Astrocyte (in vitro differentiated cells and primary cell): ENCODE measurements around the gene TGM1. TPM values are rescaled to one million over a fixed set of nuclear protein-coding genes. Genes with fewer than 3 reads are reported as not detected.

Experiments used
- total RNA-seq: library from RNA; stranded (reverse); gene quantifications from 2 replicates; pipeline ENCODE4 v1.2.1, GENCODE V29; 2021

Gene TGM1
- total RNA-seq, 1 donor from 2014 or later = 3.8 TPM

Other genes with a start within 250 kb of the TGM1 start
- 0.34 and 0.38 TPM in 2 replicates for gene CARMIL3, start 211.2 kb downstream of the TGM1 start, total RNA-seq
- not detected in 2 replicates for gene CPNE6, start 191.6 kb downstream of the TGM1 start, total RNA-seq
- 73.8 and 101 TPM in 2 replicates for gene PCK2, start 168.9 kb downstream of the TGM1 start, total RNA-seq
- gene DCAF11, start 148.4 kb downstream of the TGM1 start, total RNA-seq = 26.9 and 27.1 TPM in 2 replicates
- gene NRL, start 148.2 kb downstream of the TGM1 start, total RNA-seq = 0.48 and 0.70 TPM in 2 replicates
- gene FITM1, start 132.5 kb downstream of the TGM1 start, total RNA-seq = 0.25 TPM in 1 of 2 replicates, not detected in the other
- 116 and 122 TPM in 2 replicates for gene PSME1, start 127.0 kb downstream of the TGM1 start, total RNA-seq
- 16.7 and 18.5 TPM in 2 replicates for gene EMC9, start 121.6 kb downstream of the TGM1 start, total RNA-seq
- gene PSME2, start 116.6 kb downstream of the TGM1 start, total RNA-seq = 173 TPM in 2 replicates
- gene RNF31, start 115.7 kb downstream of the TGM1 start, total RNA-seq = 59.0 and 69.8 TPM in 2 replicates
- gene IRF9, start 101.9 kb downstream of the TGM1 start, total RNA-seq = 76.0 and 89.4 TPM in 2 replicates
- gene REC8, start 91.1 kb downstream of the TGM1 start, total RNA-seq = 33.5 and 46.4 TPM in 2 replicates
- gene IPO4, start 74.4 kb downstream of the TGM1 start, total RNA-seq = 46.1 and 53.3 TPM in 2 replicates
- gene TM9SF1, start 67.7 kb downstream of the TGM1 start, total RNA-seq = 59.3 and 62.9 TPM in 2 replicates
- gene TSSK4, start 57.5 kb downstream of the TGM1 start, total RNA-seq = 0.22 and 0.34 TPM in 2 replicates
- gene CHMP4A, start 49.7 kb downstream of the TGM1 start, total RNA-seq = 26.7 and 32.2 TPM in 2 replicates
- gene MDP1, start 47.1 kb downstream of the TGM1 start, total RNA-seq = 8.9 and 9.9 TPM in 2 replicates
- 233 and 251 TPM in 2 replicates for gene NEDD8, start 30.8 kb downstream of the TGM1 start, total RNA-seq
- gene GMPR2, start 30.2 kb downstream of the TGM1 start, total RNA-seq = 55.5 and 66.5 TPM in 2 replicates
- gene TINF2, start 20.6 kb downstream of the TGM1 start, total RNA-seq = 33.0 and 36.2 TPM in 2 replicates
- gene RABGGTA, start 8.4 kb upstream of the TGM1 start, total RNA-seq = 26.6 and 27.3 TPM in 2 replicates
- gene DHRS1, start 36.6 kb upstream of the TGM1 start, total RNA-seq = 26.5 and 30.3 TPM in 2 replicates
- gene NOP9, start 36.7 kb upstream of the TGM1 start, total RNA-seq = 22.9 and 23.5 TPM in 2 replicates
- gene CIDEB, start 44.8 kb upstream of the TGM1 start, total RNA-seq = not detected in 2 replicates
- gene LTB4R2, start 47.0 kb upstream of the TGM1 start, total RNA-seq = 7.8 and 9.3 TPM in 2 replicates
- 5.5 TPM in 2 replicates for gene LTB4R, start 48.3 kb upstream of the TGM1 start, total RNA-seq
- 0.32 and 0.67 TPM in 2 replicates for gene ADCY4, start 71.9 kb upstream of the TGM1 start, total RNA-seq
- 0.58 and 0.95 TPM in 2 replicates for gene RIPK3, start 76.8 kb upstream of the TGM1 start, total RNA-seq
- gene NFATC4, start 105.0 kb upstream of the TGM1 start, total RNA-seq = 61.9 and 73.9 TPM in 2 replicates
- gene NYNRIN, start 135.8 kb upstream of the TGM1 start, total RNA-seq = 25.4 and 32.0 TPM in 2 replicates
- gene CBLN3, start 166.5 kb upstream of the TGM1 start, total RNA-seq = 3.9 and 5.4 TPM in 2 replicates
- 45.5 and 50.5 TPM in 2 replicates for gene KHNYN, start 166.8 kb upstream of the TGM1 start, total RNA-seq
- 27.6 and 28.1 TPM in 2 replicates for gene SDR39U1, start 179.6 kb upstream of the TGM1 start, total RNA-seq
- not detected in 2 replicates for gene CMA1, start 245.1 kb upstream of the TGM1 start, total RNA-seq